ENCODE measurements around the gene PSMG1.
"Not testable (repeated sequence)": the region's sequence is repeated elsewhere in the genome, so short reads cannot be mapped to it uniquely, and the experiment has no call there.

Gene PSMG1

GRCh38 chr21:39156024-39156423 is 27.2 kb downstream of the PSMG1 start:
- no peak for DNase-seq (ENCODE audit: low read depth in 2 of 2)

- DNase-seq (ENCODE audit: low read depth in 2 of 2), result no peak
These were observed 27.7 kb downstream of the PSMG1 start for GRCh38 chr21:39155578-39155977.

GRCh38 chr21:39153842-39154241 is 29.4 kb downstream of the PSMG1 start:
- DNase-seq (ENCODE audit: low read depth in 2 of 2), result no peak

GRCh38 chr21:39153373-39153772 is 29.9 kb downstream of the PSMG1 start:
- DNase-seq (ENCODE audit: low read depth in 2 of 2), result no peak

- DNase-seq (ENCODE audit: low read depth in 2 of 2), result no peak
These were observed 31.0 kb downstream of the PSMG1 start for GRCh38 chr21:39152271-39152670.

- no peak for DNase-seq (ENCODE audit: low read depth in 2 of 2)
These were observed 32.4 kb downstream of the PSMG1 start for GRCh38 chr21:39150877-39151276.

GRCh38 chr21:39150316-39150715 is 32.9 kb downstream of the PSMG1 start:
- no peak for DNase-seq (ENCODE audit: low read depth in 2 of 2)

- DNase-seq (ENCODE audit: low read depth in 2 of 2), result no peak
These were observed 33.4 kb downstream of the PSMG1 start for GRCh38 chr21:39149882-39150281.

- no peak for DNase-seq (ENCODE audit: low read depth in 2 of 2)
These were observed 34.3 kb downstream of the PSMG1 start for GRCh38 chr21:39148975-39149374.

- DNase-seq (ENCODE audit: low read depth in 2 of 2), result no peak
These were observed 39.1 kb downstream of the PSMG1 start for GRCh38 chr21:39144191-39144590.

GRCh38 chr21:39142972-39143371 is 40.3 kb downstream of the PSMG1 start:
- DNase-seq (ENCODE audit: low read depth in 2 of 2), result no peak

GRCh38 chr21:39141502-39141901 is 41.7 kb downstream of the PSMG1 start:
- no peak for DNase-seq (ENCODE audit: low read depth in 2 of 2)

- no peak for DNase-seq (ENCODE audit: low read depth in 2 of 2)
These were observed 45.7 kb downstream of the PSMG1 start for GRCh38 chr21:39137248-39138178.

GRCh38 chr21:39136711-39137110 is 46.5 kb downstream of the PSMG1 start:
- no peak for DNase-seq (ENCODE audit: low read depth in 2 of 2)

GRCh38 chr21:39136138-39136537 is 47.1 kb downstream of the PSMG1 start:
- not testable (repeated sequence) for DNase-seq (ENCODE audit: low read depth in 2 of 2)

- DNase-seq (ENCODE audit: low read depth in 2 of 2), result no peak
These were observed 48.9 kb downstream of the PSMG1 start for GRCh38 chr21:39134288-39134810.

- no peak for DNase-seq (ENCODE audit: low read depth in 2 of 2)
These were observed 51.0 kb downstream of the PSMG1 start for GRCh38 chr21:39132248-39132647.

GRCh38 chr21:39131791-39132190 is 51.5 kb downstream of the PSMG1 start:
- no peak for DNase-seq (ENCODE audit: low read depth in 2 of 2)

- no peak for DNase-seq (ENCODE audit: low read depth in 2 of 2)
These were observed 55.7 kb downstream of the PSMG1 start for GRCh38 chr21:39127506-39127905.

- DNase-seq (ENCODE audit: low read depth in 2 of 2), result no peak
These were observed 56.8 kb downstream of the PSMG1 start for GRCh38 chr21:39126486-39126806.

GRCh38 chr21:39125752-39126485 is 57.3 kb downstream of the PSMG1 start:
- DNase-seq (ENCODE audit: low read depth in 2 of 2), result no peak

Measured in activated CD8-positive, alpha-beta memory T cell treated with anti-CD3 and anti-CD28 coated beads for 4 hours (primary cell).